Suppressor macrophage treated with lipopolysaccharide for 4 hours (primary cell): ENCODE results near the gene NBPF4.
"Not testable (repeated sequence)": the region's sequence is repeated elsewhere in the genome, so short reads cannot be mapped to it uniquely, and the experiment has no call there.

ENCODE experiments used
- DNase-seq: peaks from one replicate; pipeline ENCODE4 v3.0.0-alpha.2; 2020

NBPF4 gene

DNA sequence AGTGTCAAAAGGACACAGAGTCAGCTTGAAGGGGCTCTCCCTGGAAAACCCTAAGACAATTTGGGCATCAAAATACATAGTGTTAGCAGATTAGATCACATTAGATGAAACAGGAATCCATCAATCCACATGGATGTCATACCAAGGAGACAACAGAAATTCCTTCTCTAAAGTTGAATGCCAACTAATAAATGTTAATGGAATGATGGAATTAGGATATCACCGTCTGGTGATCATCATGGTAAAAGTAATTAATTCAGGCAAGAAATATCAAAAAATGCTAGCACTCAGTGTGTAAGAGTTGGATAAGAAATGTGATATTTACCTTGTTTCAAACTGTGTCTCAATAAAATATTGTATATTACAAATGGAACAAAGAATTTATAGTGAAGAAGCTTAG is 32.9 kb downstream of the NBPF4 start:
- DNase-seq: no peak

DNA sequence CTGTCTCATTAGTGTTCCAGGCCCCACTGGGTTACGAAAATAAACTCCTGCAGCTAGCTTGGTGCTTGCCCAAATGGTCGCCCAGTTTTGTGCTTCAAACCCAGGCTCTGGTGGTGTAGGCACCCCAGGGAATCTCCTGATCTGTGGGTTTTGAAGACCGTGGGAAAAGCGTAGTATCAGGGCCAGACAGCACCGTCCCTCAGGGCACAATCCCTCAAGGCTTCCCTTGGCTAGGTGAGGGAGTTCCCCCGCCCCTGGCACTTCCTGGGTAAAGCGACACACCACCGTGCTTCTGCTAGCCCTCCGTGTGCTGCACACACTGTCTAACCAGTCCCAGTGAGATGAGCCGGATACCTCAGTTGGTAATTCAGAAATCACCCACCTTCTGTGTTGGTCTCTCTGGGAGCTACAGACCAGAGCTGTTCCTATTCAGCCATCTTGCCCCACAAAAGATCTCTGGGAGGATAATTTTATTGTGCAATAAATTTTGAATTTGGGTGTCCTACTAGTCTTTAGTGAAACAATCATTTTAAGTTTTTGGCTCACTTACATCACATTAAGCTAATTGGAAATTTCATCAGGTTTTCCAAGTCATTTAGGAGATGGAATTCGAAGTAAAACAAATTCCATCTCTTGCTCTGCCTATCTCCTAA is 34.3 kb downstream of the NBPF4 start:
- DNase-seq: no peak

DNA sequence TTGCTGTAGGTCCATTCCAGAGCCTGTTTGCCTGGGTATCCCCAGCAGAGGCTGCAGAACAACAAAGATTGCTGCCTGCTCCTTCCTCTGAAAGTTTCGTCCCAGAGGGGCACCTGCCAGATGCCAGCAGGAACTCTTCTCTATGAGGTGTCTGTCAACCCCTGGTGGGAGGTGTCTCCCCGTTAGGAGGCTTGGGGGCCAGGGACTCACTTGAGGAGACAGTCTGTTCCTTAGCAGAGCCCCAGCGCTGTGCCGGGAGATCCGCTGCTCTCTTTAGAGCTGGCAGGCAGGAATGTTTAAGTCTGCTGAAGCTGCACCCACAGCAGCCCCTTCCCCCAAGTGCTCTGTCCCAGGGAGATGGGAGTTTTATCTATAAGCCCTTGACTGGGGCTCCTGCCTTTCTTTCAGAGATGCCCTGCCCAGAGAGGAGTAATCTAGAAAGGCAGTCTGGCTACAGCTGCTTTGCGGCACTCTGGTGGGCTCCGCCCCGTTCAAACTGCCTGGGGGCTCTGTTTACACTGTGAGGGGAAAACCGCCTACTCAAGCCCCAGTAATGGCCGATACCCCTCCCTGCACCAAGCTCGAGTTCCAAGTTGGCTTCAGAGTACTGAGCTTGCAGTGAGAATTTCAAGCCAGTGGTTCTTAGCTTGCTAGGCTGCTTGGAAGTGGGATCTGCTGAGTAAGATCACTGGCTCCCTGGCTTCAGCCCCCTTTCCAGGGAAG is 35.0 kb downstream of the NBPF4 start:
- DNase-seq: no peak

DNA sequence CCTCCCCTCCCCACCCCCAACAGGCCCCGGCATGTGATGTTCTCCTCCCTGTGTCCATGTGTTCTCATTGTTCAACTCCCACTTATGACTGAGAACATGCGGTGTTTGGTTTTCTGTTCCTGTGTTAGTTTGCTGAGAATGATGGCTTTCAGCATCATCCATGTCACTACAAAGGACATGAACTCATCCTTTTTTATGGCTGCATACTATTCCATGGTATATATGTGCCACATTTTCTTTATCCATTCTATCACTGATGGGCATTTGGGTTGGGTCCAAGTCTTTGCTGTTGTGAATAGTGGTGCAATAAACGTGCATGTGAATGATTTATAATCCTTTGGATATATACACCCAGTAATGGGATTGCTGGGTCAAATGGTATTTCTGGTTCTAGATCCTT is 40.3 kb downstream of the NBPF4 start:
- not testable (repeated sequence) for DNase-seq

DNA sequence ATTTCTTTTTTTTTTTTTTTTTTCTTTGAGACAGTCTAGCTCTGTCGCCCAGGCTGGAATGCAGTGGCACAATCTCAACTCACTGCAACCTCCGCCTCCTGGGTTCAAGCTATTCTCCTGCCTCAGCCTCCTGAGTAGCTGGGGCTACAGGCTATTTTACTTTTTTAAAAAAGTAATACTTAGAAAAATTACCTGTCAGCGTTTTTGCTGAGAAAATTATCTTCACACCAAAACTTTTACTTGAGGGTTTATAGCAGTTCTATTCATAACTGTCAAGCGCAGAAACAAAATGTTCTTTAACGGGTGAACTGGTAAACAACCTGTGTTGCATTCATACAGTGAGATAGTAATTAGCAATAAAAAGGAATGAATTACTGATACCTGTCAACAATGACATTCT is 42.2 kb downstream of the NBPF4 start:
- DNase-seq: no peak

DNA sequence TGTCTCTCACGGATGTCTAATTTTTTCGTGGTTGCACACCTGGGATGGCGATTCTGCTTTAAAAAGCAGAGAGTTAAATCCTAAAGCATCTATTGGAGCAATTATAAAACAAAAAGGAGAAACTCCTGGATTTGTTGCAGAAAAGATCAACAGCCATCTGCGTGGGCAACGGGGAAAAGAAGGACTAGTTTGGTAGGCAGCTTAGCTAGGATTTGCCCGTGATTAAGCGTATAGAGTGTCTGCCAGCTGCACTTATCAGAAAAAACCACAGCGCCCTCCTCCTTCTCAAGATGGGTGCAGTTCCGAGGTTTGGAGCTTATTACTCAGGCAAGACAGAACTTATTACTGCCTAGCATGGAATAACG is 43.2 kb downstream of the NBPF4 start:
- DNase-seq: peak; percentile 67

DNA sequence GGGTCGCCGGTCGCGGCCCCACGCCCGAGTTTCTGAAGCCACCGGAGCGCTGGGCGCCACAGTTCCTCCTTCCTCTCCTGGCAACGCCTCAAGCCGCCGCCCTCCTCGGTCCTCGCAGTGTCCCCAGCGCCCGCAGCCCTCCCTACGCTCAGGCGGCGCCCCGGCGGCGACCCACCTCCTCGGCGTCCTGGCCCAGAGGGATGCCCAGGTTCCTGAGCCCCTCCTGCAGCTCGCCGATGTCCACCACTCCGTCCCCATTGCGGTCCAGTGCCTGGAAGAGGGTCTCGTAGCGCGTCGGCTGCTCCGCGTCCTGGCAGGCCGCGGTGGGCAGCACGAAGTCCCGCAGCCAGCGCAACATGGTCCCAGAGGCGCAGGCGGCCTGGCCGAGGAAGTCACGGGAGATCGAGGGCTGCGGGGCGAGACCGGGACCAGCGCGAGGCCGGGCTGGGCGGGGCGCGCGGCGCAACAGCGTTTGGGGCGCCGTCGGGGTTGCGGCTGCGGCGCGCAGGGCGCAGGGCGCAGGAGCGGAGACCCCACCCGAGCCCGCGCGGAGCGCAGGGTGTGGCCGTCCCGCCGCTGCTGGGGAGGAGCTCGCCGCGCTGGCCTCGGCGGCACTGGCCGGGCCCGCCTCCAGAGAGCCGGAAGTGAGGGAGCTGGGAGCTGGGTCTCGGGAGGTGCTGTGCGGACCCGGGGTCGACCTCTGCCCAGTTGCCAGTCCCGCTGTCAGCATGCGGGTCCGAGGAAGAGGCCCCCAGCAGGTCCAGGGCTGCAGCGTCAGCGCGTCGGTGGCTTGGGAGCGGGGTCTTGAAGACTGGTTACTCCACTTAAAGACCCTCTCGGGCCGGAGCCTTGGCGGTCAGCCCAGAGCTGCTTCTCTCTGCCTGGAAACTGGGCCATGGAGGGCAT is 43.8 kb downstream of the NBPF4 start, which contains the start of gene SLC25A24:
TSS of gene SLC25A24 (minus strand) at position 563 of the 906 bp plus-strand sequence. CDS start at position 358, 205 bp downstream.
- DNase-seq: peak; percentile 89

DNA sequence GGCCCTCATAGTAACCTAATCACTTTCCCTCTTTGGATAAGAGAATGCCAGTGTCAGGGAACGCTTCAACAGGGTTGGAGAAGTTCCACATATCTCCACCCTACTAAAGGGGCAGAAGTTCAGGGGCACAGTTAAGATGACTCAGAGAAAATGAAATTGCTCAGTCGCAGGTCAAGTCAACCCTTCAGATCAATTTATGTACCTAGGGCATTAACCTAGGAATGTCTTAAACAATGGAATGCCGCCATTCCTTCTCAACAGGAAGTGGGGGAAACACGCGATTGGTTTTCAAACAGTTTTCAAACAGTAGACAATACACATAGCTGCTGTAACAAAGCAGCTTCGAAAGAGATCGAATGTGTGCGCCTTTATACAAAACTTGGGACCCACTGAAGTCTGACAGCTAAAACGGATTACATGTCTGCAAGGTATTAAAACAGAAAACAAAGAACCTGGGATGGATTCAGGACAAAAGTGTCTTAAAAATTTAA is 44.6 kb downstream of the NBPF4 start:
- peak; percentile 31 for DNase-seq

DNA sequence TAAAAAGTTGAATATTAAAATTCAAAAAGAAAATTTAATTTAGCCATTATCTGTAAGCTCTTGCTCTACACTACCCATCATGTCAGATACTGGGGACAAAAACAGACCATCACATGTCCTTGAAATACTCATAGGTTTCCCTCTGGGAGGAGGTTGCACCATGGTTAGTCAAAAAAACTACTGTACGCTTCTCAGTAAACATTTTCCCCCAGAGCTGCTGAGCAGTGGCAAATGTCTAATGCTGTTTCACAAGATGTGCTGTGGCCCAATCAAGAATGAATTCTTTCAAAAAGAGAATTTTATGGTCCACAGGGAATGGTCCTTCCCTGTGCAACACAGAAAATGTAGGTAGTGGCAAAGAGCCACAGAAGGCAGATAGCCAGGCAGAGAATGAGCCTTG is 49.8 kb downstream of the NBPF4 start:
- no peak for DNase-seq

DNA sequence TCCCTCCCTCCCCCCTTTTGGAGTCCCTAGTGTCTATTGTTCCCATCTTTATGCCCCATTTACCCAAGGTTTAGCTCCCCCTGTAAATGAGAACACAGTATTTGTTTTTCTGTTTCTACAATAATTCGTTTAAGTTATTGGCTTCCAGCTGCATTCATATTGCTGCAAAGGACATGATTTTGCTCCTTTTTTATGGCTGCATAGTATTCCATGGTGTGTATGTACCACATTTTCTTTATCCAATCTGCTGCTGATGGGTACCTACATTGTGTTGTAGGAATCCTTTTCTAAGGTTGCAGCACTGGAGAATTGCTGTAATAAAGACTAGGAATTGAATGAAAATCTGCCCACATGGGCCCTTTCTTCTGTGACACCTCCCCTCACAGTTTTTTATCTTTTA is 50.5 kb downstream of the NBPF4 start:
- DNase-seq: no peak

DNA sequence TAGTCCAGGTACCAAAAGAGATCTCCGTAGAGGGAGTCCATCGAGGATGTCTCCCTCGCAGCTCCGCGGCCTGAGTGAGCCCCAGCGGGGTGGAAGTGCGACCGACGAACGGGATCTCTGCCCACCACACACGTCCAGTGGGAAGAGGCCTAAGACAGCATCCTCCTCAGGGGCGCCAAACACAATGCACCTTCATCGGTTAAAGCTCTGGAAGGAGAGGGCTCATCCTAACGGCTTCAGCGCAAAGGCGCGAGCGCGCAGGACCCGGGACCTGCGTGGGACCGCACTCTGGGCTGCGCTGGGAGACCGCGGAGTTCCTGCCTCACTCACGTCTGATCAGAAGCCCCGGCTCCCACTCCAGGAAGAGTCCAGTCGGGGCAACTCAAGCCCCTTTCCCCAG is 51.3 kb downstream of the NBPF4 start:
- DNase-seq: no peak

DNA sequence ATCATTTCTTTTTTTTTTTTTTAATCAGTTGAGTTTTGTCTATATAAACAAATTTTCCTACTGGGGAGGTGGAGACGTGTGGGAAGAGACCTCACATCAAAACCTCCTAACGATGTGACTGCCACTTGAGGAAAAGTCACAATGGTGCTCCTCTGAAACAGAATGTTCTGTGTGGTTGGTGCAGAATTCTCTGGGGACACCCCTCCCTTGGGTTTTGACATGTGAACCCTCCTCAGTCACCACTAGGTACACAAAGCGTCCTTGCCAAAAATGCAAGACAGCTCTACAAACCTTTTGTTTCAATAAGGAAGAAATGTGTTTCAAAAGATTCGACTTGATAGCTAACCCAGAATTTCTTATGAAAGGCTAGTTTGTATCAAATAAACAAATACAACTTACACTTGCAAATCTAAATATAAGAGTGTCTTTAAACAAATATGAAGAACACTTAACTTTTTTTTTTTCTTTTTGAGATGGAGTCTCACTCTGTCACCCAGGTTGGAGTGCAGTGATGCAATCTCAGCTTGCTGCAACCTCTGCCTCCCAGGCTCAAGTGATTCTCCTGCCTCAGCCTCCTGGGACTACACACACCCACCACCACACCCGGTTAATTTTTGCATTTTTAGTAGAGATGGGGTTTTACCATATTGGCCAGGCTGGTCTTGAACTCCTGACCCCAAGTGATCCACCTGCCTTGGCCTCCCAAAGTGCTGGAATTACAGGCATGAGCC is 53.0 kb downstream of the NBPF4 start:
- DNase-seq: no peak

DNA sequence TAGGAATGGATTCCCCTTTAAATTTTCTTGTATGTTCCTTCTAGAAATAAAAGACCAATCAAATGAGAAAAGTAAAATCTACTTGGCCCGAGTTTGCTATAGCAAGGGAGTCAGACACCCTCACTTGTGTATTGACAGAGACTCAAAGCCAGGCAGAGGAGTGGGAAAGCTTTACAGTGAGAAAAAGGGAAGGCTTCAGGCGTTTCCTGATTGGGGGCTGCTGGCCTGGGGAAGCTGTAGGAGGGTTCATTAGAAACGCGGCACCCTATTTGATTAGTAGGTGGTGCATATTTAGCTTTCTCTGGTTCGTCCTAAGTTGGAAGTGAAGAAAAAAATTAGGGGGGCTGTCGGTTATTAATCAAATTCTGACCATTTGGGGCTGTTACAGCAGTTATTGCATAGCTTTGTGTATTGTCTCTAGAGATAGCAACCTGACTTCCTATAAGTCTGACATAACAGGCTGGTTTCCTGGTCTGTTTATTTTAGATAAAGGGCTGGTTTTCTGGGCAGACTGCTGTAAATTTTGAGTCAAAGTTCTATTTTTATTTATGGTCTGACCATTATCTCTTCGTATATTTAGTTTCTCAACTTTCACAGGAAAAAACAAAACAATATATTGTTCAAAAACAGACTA is 53.8 kb downstream of the NBPF4 start:
- no peak for DNase-seq

DNA sequence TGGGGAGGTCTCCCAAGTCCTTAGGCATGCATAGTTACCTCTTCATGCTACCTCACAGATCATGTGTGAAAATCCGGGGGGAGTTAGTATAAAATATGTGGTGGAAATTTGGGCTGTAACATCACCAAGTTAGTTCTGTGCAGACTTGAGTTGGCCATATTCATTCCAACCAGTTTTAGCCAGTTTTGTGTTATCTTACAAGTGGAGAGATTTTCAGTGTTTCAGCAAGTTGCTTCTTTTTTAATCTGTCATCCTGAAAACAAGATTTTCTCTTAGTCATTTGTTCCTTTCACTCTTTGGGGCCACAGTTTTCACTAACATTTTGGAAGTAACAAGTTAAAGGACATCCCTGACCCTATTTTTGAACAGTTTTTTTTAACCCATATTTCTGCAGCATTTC is 55.1 kb downstream of the NBPF4 start:
- no peak for DNase-seq

DNA sequence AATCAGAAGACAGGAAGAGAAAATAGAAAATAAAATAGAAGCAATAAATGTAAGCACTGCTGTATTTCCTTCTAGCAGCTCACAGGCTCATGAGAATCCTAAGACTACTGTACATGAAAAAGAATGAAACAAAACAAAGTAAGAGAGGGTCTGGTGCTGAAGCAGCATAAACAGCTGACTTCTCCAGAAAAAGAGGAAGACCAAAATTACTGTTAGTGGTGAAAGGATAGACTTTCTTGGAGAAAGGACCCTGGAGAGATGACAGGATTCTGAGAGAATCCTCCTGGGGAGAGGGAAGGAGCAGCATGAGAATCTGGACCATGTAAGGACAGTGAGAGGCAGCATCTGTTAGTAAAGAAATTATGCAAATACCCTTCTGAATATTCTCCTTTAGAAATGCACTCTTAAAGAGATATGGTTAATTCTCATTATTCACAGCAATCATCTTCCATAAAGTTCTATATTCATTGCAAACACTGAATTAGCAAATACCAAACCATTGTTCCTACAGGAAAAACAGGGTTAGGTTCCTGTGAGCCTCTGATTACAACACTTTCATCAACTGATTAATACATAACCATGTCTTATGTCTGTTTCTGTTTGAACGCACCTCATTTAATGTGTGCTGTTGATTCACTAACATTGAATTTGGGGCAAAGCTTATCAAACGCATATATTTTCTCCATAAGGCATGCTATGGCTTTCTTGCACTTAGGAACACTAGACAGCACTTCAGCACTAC is 60.7 kb downstream of the NBPF4 start:
- peak; percentile 40 for DNase-seq

DNA sequence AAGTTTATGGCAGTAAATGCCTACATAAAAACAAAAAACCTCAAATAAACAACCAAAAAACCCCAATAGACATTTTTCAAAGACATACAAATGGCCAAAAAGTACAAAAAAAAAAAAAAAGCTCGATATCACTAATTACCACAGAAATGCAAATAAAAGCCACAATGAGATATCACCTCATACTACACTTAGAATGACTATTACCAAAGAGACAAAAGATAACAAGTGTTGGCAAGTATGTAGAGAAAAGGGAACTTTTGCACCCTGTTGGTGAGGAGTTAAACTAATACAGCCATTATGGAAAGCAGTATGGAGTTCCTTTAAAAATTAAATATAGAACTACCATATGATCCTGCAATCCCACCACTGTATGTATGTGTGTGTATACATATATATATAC is 64.9 kb downstream of the NBPF4 start:
- no peak for DNase-seq
